ENCODE measurements around the gene ERI3. TPM values are rescaled to one million over a fixed set of nuclear protein-coding genes. Genes with fewer than 3 reads are reported as not detected.
"Not testable (repeated sequence)": the region's sequence is repeated elsewhere in the genome, so short reads cannot be mapped to it uniquely, and the experiment has no call there.

Gene ERI3
- total and polyA plus RNA-seq, 9 of the 15 experiments (the other 6 are each of a cell fraction or from before 2014, with no cell fraction given), result 47.8 to 93.4 (median 67.2) TPM

DNA sequence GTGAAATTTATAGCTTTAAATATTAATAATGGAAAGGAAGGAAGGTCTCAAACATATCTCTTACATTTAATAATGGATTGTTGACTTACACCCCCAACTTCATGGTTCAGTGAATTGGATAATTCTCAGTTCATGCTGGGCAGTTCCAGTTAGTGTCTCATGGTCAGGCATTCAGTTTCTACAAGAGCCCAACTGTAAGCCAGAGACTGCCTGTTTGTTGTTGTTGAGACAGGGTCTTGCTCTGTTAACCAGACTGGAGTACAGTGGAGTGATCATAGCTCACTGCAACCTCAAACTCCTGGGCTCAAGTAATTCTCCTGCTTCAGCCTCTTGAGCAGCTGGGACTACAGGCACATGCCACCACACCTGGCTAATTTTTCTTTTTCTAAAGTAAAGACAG lies 146.8 kb downstream of the ERI3 start:
- H3K79me2 ChIP-seq (ENCODE audit: control insufficient read depth, insufficient read depth, low read length), result no peaks in the 10 kb centered on the region
- intact Hi-C loops (cut with micrococcal nuclease) (no loop called here), in situ Hi-C loops (cut with MboI) (no loop called here)
- H3K4me3 ChIP-seq, result no peak overlapping the region
- DNase-seq (ENCODE audit: extremely low read depth in 1 of 4, low spot score in 3 of 4), result no peak
- no peak overlapping the region for H3K27ac ChIP-seq (ENCODE audit: extremely low read depth, low read depth, low read length)
- peaks cover 0 to 12% of the 10 kb centered on the region in 2 experiments; a peak in 2 of 5 replicates for H3K27me3 ChIP-seq (ENCODE audit: control insufficient read depth in 2 of 2, insufficient read depth in 2 of 2, low read length in 2 of 2)
- peaks cover 0 to 6% of the 10 kb centered on the region in 2 experiments; a peak in 4 of 5 replicates for H3K4me1 ChIP-seq (replicated peaks in 1 of 2; ENCODE audit: control insufficient read depth in 2 of 2, insufficient read depth in 2 of 2, low read length in 2 of 2)
- ATAC-seq, result no peak
- TF ChIP-seq RFX7 (CRISPR knock-in tag; IDR thresholded peaks at IDR 0.05), result no peak
- no peak for TF ChIP-seq CHD4 (IDR thresholded peaks at IDR 0.05; ENCODE audit: insufficient read depth, insufficient replicate concordance, low read depth, low read length, poor library complexity, severe bottlenecking)
- no peak for TF ChIP-seq RFX1 (IDR thresholded peaks at IDR 0.05)
- no peak for TF ChIP-seq TAF15 (IDR thresholded peaks at IDR 0.05; ENCODE audit: low read depth, low read length)
- TF ChIP-seq CBX2 (IDR thresholded peaks at IDR 0.05; ENCODE audit: insufficient read depth, low read length, poor library complexity, severe bottlenecking), result no peak
- TF ChIP-seq SRSF7 (optimal IDR thresholded peaks at IDR 0.05; ENCODE audit: low read depth, low read length), result no peak
- no peak for TF ChIP-seq BCL6 (CRISPR knock-in tag; IDR thresholded peaks at IDR 0.05)
- no peak for TF ChIP-seq ETV5 (CRISPR knock-in tag; IDR thresholded peaks at IDR 0.05; ENCODE audit: low read depth)
- TF ChIP-seq PHF21A (IDR thresholded peaks at IDR 0.05; ENCODE audit: borderline replicate concordance, low read depth), result no peak
- TF ChIP-seq POU5F1 (IDR thresholded peaks at IDR 0.05; ENCODE audit: borderline replicate concordance, low read depth, low read length, partially characterized antibody), result no peak
- TF ChIP-seq ZNF644 (tag; IDR thresholded peaks at IDR 0.05; ENCODE audit: low read depth), result no peak
- H3K9ac ChIP-seq (ENCODE audit: insufficient read depth in 1 of 2, low read depth in 2 of 2, low read length in 2 of 2), result no peak overlapping the region
- FAIRE-seq, result no peak
- no peaks in the 10 kb centered on the region for H3K9me1 ChIP-seq (ENCODE audit: control insufficient read depth, insufficient read depth, low read length)
- no TSS peak for BruUV-seq (replicated peaks)
- H3K9me3 ChIP-seq (replicated peaks; ENCODE audit: control insufficient read depth, insufficient read depth, low read depth, low read length), result no peaks in the 10 kb centered on the region
- POLR2A ChIA-PET, result interaction anchor here (0.7 kb wide), 2 partner anchors 37 to 635 kb away, joined by 3 read pairs; partner anchors contain the start of gene PTCH2
- H2AFZ ChIP-seq (ENCODE audit: low read depth, low read length), result no peak overlapping the region
- no peaks in the 10 kb centered on the region for H3K36me3 ChIP-seq (ENCODE audit: control insufficient read depth, insufficient read depth, low read length)
- H4K20me1 ChIP-seq (replicated peaks; ENCODE audit: control insufficient read depth, insufficient read depth, low read length), result no peaks in the 10 kb centered on the region
- CTCF ChIA-PET (ENCODE audit: low intra/inter-chr PET ratio), result no interaction called here
- H3K4me2 ChIP-seq (ENCODE audit: insufficient read depth, low read length), result no peak overlapping the region

DNA sequence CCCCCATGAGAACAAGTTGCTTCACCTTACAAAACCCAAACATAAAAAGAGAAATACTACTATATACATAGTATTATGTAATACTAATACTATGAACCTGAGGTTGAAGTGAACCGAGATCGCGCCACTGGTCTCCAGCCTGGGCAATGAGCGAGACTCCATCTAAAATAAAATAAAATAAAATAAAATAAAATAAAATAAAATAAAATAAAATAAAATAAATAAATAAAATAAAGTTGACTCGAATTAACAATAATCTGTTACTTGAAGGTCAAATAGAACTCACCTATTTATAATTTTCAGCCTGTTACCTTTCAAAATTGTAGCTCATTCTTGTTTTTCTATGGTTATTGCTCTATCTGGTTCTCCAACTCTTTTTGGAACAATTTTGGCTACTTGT lies 148.5 kb downstream of the ERI3 start:
- POLR2A ChIA-PET, FAIRE-seq: not testable (repeated sequence)

More for the DNA sequence above, 148.5 kb downstream of the ERI3 start:
- H3K9me3 ChIP-seq (replicated peaks; ENCODE audit: control insufficient read depth, insufficient read depth, low read depth, low read length); CTCF ChIA-PET (ENCODE audit: low intra/inter-chr PET ratio); DNase-seq (ENCODE audit: extremely low read depth in 1 of 4, low spot score in 3 of 4); in situ Hi-C loops (cut with MboI); H3K36me3 ChIP-seq (ENCODE audit: control insufficient read depth, insufficient read depth, low read length); H3K4me2 ChIP-seq (ENCODE audit: insufficient read depth, low read length); H3K9ac ChIP-seq (ENCODE audit: insufficient read depth in 1 of 2, low read depth in 2 of 2, low read length in 2 of 2); H3K4me3 ChIP-seq; H3K9me1 ChIP-seq (ENCODE audit: control insufficient read depth, insufficient read depth, low read length); BruUV-seq (replicated peaks); ATAC-seq; H3K27ac ChIP-seq (ENCODE audit: extremely low read depth, low read depth, low read length); intact Hi-C loops (cut with micrococcal nuclease); H2AFZ ChIP-seq (ENCODE audit: low read depth, low read length); H4K20me1 ChIP-seq (replicated peaks; ENCODE audit: control insufficient read depth, insufficient read depth, low read length); H3K79me2 ChIP-seq (ENCODE audit: control insufficient read depth, insufficient read depth, low read length); H3K4me1 ChIP-seq (replicated peaks in 1 of 2; ENCODE audit: control insufficient read depth in 2 of 2, insufficient read depth in 2 of 2, low read length in 2 of 2): not testable (repeated sequence)
- WGBS (ENCODE audit: insufficient coverage, low coverage, missing lambda C conversion rate), result 52% methylated on average over 5 of the region's 5 CpGs
- peaks cover 0 to 12% of the 10 kb centered on the region in 2 experiments; a peak in 2 of 5 replicates for H3K27me3 ChIP-seq (ENCODE audit: control insufficient read depth in 2 of 2, insufficient read depth in 2 of 2, low read length in 2 of 2)
